Mammary epithelial cell (primary cell): ENCODE data around the gene PTGES3L.

Experiments used
- CTCF ChIP-seq, 2 donors: IDR thresholded peaks in 1 of 2; conservative IDR thresholded peaks in 1 of 2; 2 replicates each; pipeline ENCODE4 v1.5.1; 2011 to 2012; ENCODE audit warnings: inconsistent platforms in 2 of 2, low read length in 2 of 2, mild to moderate bottlenecking in 2 of 2, control low read depth in 1 of 2, low read depth in 1 of 2; ENCODE audit not compliant: insufficient read depth in 1 of 2; ENCODE audit errors: extremely low read depth in 1 of 2
- EZH2 ChIP-seq: IDR thresholded peaks from 2 replicates; pipeline ENCODE4 v1.6.1; 2012; ENCODE audit warnings: low read length, inconsistent platforms, borderline replicate concordance

- TF ChIP-seq CTCF (conservative IDR thresholded peaks at IDR 0.05 in 1 of 2, IDR thresholded peaks at IDR 0.05 in 1 of 2; ENCODE audit: extremely low read depth in 1 of 2, insufficient read depth in 1 of 2, low read depth in 1 of 2, low read length in 2 of 2), result no peak
- TF ChIP-seq EZH2, result no peak
Measured at GRCh38 chr17:42967925-42968324, 12.0 kb downstream of the PTGES3L start.
